Measurements from ENCODE around the gene DENND1B. TPM values are rescaled to one million over a fixed set of nuclear protein-coding genes. Genes with fewer than 3 reads are reported as not detected.
"Not testable (repeated sequence)": the region's sequence is repeated elsewhere in the genome, so short reads cannot be mapped to it uniquely, and the experiment has no call there.

The DENND1B gene
- total RNA-seq, 1 experiment from 2014 or later: 6.3 TPM

DNA sequence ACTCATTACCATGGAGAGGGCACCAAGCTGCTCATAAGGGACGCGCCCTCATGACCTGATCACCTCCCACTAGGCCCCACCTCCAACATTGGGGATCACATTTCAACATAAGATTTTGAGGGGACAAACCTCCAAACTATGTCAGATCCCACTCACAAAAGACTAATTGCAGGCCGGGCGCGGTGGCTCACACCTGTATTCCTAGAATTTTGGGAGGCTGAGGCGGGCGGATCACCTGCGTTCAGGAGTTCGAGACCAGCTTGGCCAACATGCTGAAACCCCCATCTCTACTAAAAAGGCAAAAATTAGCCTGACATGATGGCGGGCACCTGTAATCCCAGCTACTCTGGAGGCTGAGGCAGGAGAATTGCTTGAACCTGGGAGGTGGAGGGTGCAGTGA is 278.6 kb downstream of the DENND1B start:
- Histone ChIP-seq H2BK20ac (ENCODE audit: low read depth, low read length, poor library complexity, severe bottlenecking) (no peak overlapping the region), H3K14ac (ENCODE audit: insufficient read depth, low read length) (no peak overlapping the region), H3K23me2 (ENCODE audit: insufficient read length, low read depth, low read length, poor library complexity, severe bottlenecking) (no peaks in the 10 kb centered on the region), H2BK15ac (ENCODE audit: low read depth, low read length) (no peak overlapping the region), H3K56ac (ENCODE audit: insufficient read length, low read depth, low read length) (no peak overlapping the region), H3K4me2 (ENCODE audit: insufficient read depth, insufficient read length, low read length) (no peak overlapping the region), H3K79me1 (ENCODE audit: insufficient read depth, low read depth, low read length, poor library complexity, severe bottlenecking) (no peaks in the 10 kb centered on the region), H3K27ac (ENCODE audit: insufficient read length, low read depth, low read length) (no peak overlapping the region), H3K4ac (ENCODE audit: low read depth, low read length) (no peak overlapping the region), H3K79me2 (ENCODE audit: insufficient read depth, low read length) (no peaks in the 10 kb centered on the region), H2BK12ac (ENCODE audit: insufficient read length, low read depth, low read length) (no peak overlapping the region), H3K27me3 (ENCODE audit: insufficient read depth, low read length) (no peaks in the 10 kb centered on the region), H3K23ac (ENCODE audit: insufficient read length, low read depth, low read length) (no peak overlapping the region), H3K18ac (ENCODE audit: insufficient read length, low read depth, low read length) (no peak overlapping the region), H4K8ac (replicated peaks; ENCODE audit: insufficient read length, low read depth, low read length) (no peak overlapping the region), H4K91ac (ENCODE audit: insufficient read length, low read depth, low read length) (no peak overlapping the region), H2BK5ac (ENCODE audit: insufficient read length, low read length) (no peak overlapping the region), H3T11ph (ENCODE audit: low read length) (no peak overlapping the region), H4K20me1 (ENCODE audit: control insufficient read depth, insufficient read depth, insufficient read length) (no peaks in the 10 kb centered on the region), H3K9me3 (ENCODE audit: control insufficient read depth, low read depth, low read length) (no peaks in the 10 kb centered on the region), H2AFZ (ENCODE audit: low read length) (no peak overlapping the region), H4K5ac (ENCODE audit: insufficient read length, low read depth, low read length) (no peak overlapping the region), H2BK120ac (ENCODE audit: low read depth, low read length, poor library complexity, severe bottlenecking) (no peak overlapping the region), H3K4me1 (ENCODE audit: insufficient read depth, low read length) (no peaks in the 10 kb centered on the region), H3K9ac (ENCODE audit: extremely low read depth, insufficient read length, low read length) (no peak overlapping the region), H2AK5ac (ENCODE audit: insufficient read length, low read length) (no peak overlapping the region)
- no peak for DNase-seq
- Mint-ChIP-seq H3K9me3 (no peaks in the 10 kb centered on the region), H3K36me3 (ENCODE audit: insufficient read depth in 1 of 3, low read depth in 3 of 3) (no peaks in the 10 kb centered on the region; a peak in 1 of 7 replicates), H3K27me3 (ENCODE audit: low read depth) (no peaks in the 10 kb centered on the region), H3K4me3 (no peak overlapping the region), H3K4me1 (peaks cover 0 to 5% of the 10 kb centered on the region in 2 experiments; a peak in 3 of 4 replicates), H3K27ac (no peak overlapping the region)
- TF ChIP-seq, protein P1, sequence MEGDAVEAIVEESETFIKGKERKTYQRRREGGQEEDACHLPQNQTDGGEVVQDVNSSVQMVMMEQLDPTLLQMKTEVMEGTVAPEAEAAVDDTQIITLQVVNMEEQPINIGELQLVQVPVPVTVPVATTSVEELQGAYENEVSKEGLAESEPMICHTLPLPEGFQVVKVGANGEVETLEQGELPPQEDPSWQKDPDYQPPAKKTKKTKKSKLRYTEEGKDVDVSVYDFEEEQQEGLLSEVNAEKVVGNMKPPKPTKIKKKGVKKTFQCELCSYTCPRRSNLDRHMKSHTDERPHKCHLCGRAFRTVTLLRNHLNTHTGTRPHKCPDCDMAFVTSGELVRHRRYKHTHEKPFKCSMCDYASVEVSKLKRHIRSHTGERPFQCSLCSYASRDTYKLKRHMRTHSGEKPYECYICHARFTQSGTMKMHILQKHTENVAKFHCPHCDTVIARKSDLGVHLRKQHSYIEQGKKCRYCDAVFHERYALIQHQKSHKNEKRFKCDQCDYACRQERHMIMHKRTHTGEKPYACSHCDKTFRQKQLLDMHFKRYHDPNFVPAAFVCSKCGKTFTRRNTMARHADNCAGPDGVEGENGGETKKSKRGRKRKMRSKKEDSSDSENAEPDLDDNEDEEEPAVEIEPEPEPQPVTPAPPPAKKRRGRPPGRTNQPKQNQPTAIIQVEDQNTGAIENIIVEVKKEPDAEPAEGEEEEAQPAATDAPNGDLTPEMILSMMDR (conservative IDR thresholded peaks at IDR 0.05): no peak
- no CpG with 5 or more reads among the region's 10 CpGs for WGBS (ENCODE audit: extremely low coverage, insufficient read length, low lambda C conversion rate)

DNA sequence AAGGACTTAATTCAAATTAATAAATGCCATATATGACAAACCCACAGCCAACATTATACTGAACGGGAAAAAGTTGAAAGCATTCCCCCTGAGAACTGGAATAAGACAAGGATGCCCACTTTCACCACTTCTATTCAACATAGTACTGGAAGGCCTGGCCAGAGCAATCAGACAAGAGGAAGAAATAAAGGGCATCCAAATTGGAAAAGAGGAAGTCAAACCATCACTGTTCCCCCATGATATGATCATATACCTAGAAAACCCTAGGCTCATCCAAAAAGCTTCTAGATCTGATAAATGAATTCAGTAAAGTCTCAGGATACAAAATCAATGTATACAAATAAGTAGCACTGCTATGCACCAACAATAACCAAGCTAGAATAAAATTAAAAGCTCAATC is 283.8 kb downstream of the DENND1B start:
- H3K79me2 ChIP-seq (ENCODE audit: insufficient read depth, low read length); H3K9ac ChIP-seq (ENCODE audit: extremely low read depth, insufficient read length, low read length); H3K27ac Mint-ChIP-seq; H3K4ac ChIP-seq (ENCODE audit: low read depth, low read length); H3K4me2 ChIP-seq (ENCODE audit: insufficient read depth, insufficient read length, low read length); H2AK5ac ChIP-seq (ENCODE audit: insufficient read length, low read length); H2BK5ac ChIP-seq (ENCODE audit: insufficient read length, low read length); H3K56ac ChIP-seq (ENCODE audit: insufficient read length, low read depth, low read length); H4K91ac ChIP-seq (ENCODE audit: insufficient read length, low read depth, low read length); H2BK15ac ChIP-seq (ENCODE audit: low read depth, low read length); H2AFZ ChIP-seq (ENCODE audit: low read length); H2BK120ac ChIP-seq (ENCODE audit: low read depth, low read length, poor library complexity, severe bottlenecking); H3K27me3 ChIP-seq (ENCODE audit: insufficient read depth, low read length); H3K23ac ChIP-seq (ENCODE audit: insufficient read length, low read depth, low read length); H3K4me3 Mint-ChIP-seq; H4K20me1 ChIP-seq (ENCODE audit: control insufficient read depth, insufficient read depth, insufficient read length); H4K5ac ChIP-seq (ENCODE audit: insufficient read length, low read depth, low read length); H3K18ac ChIP-seq (ENCODE audit: insufficient read length, low read depth, low read length); H4K8ac ChIP-seq (replicated peaks; ENCODE audit: insufficient read length, low read depth, low read length); H3K27ac ChIP-seq (ENCODE audit: insufficient read length, low read depth, low read length); H3K4me1 Mint-ChIP-seq; DNase-seq; H3K9me3 Mint-ChIP-seq; H3K14ac ChIP-seq (ENCODE audit: insufficient read depth, low read length); H3K9me3 ChIP-seq (ENCODE audit: control insufficient read depth, low read depth, low read length); H3K23me2 ChIP-seq (ENCODE audit: insufficient read length, low read depth, low read length, poor library complexity, severe bottlenecking); H3K27me3 Mint-ChIP-seq (ENCODE audit: low read depth); H2BK20ac ChIP-seq (ENCODE audit: low read depth, low read length, poor library complexity, severe bottlenecking); H3K4me1 ChIP-seq (ENCODE audit: insufficient read depth, low read length); H3T11ph ChIP-seq (ENCODE audit: low read length); H2BK12ac ChIP-seq (ENCODE audit: insufficient read length, low read depth, low read length); H3K79me1 ChIP-seq (ENCODE audit: insufficient read depth, low read depth, low read length, poor library complexity, severe bottlenecking); H3K36me3 Mint-ChIP-seq (ENCODE audit: insufficient read depth in 1 of 3, low read depth in 3 of 3): not testable (repeated sequence)
- no CpG with 5 or more reads among the region's 1 CpG for whole genome bisulfite sequencing (ENCODE audit: extremely low coverage, insufficient read length, low lambda C conversion rate)
